Pulmonary artery endothelial cell (primary cell): ENCODE measurements around the gene FRYL. TPM values are rescaled to one million over a fixed set of nuclear protein-coding genes. Genes with fewer than 3 reads are reported as not detected.

Source experiments
- total RNA-seq: library from RNA; depleted of rRNA; stranded (reverse); fragments of >200 nt; gene quantifications from 2 replicates; pipeline ENCODE4 v1.2.3, GENCODE V29; 2014

Gene FRYL
- total RNA-seq, 1 donor from 2014 or later, result 90.3 TPM

Other genes with a start within 250 kb of the FRYL start
- 59.4 and 79.7 TPM in 2 replicates for gene OCIAD1, start 50.8 kb upstream of the FRYL start, total RNA-seq
- gene OCIAD2, start 126.5 kb upstream of the FRYL start, total RNA-seq, result 152 and 206 TPM in 2 replicates
- gene CWH43, start 206.0 kb upstream of the FRYL start, total RNA-seq, result not detected in 2 replicates